Measurements from ENCODE around the gene PRKCH.

DNA sequence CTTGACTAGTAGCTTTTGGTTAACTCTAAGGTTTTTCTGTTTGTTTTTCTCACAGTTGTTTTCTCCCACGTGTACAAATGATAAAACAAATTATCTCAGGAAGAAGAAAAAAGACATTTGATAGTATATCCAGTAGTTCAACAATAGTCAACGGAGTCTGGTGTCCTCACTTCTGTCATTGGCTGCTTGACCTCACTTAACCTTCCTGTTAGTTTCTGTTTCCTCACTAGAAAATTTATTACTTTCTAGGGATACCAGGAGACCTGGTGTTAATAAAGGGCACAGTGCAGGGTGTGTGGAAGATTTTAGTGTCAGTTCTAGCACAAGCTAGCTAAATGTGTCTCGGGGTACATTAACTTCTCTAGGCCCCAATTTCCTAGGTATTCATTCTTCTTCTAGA lies 116.0 kb downstream of the PRKCH start:
- no peak for TF ChIP-seq CTCF (IDR thresholded peaks at IDR 0.05)
- TF ChIP-seq ZFX (IDR thresholded peaks at IDR 0.05; ENCODE audit: borderline replicate concordance): no peak

Data from 22Rv1 (cell line).